MG63 (cell line): ENCODE measurements around the gene CEP20. TPM values are rescaled to one million over a fixed set of nuclear protein-coding genes. Genes with fewer than 3 reads are reported as not detected.

Source experiments
- DNase-seq: peaks from one replicate; pipeline ENCODE4 v3.0.0-alpha.2; 2020
- H3K27me3 ChIP-seq: fragments of 250-450 bp; sonication (Bioruptor Pico); 2 replicates; pipeline ENCODE4 v1.5.1; 2020; ENCODE audit warnings: mild to moderate bottlenecking, moderate library complexity
- H3K36me3 ChIP-seq: fragments of 250-450 bp; sonication (Bioruptor Pico); 2 replicates; pipeline ENCODE4 v1.5.1; 2020; ENCODE audit warnings: mild to moderate bottlenecking, moderate library complexity
- H3K4me3 ChIP-seq: fragments of 250-450 bp; sonication (Bioruptor Pico); 2 replicates; pipeline ENCODE4 v1.5.1; 2020; ENCODE audit warnings: mild to moderate bottlenecking, moderate library complexity
- H3K9me3 ChIP-seq: fragments of 250-450 bp; sonication (Bioruptor Pico); 2 replicates; pipeline ENCODE4 v1.5.1; 2020; ENCODE audit warnings: mild to moderate bottlenecking, moderate library complexity
- total RNA-seq: library from RNA; depleted of rRNA; stranded (reverse); fragments of >200 nt; shearing (Covaris generic); gene quantifications from 2 replicates; pipeline ENCODE4 v1.2.3, GENCODE V29; 2014; ENCODE audit warnings: low replicate concordance

The CEP20 gene
- total RNA-seq, 1 experiment from 2014 or later, result 110 TPM

- no peak overlapping the region for H3K4me3 ChIP-seq
- H3K36me3 ChIP-seq, result peaks cover 65% of the 10 kb centered on the region
- H3K9me3 ChIP-seq, result no peaks in the 10 kb centered on the region
- no peaks in the 10 kb centered on the region for H3K27me3 ChIP-seq
- no peak for DNase-seq
These were observed 11.9 kb downstream of the CEP20 start for GRCh38 chr16:15876503-15876902.

GRCh38 chr16:15874745-15875314, 13.6 kb downstream of the CEP20 start:
- peaks cover 65% of the 10 kb centered on the region for H3K36me3 ChIP-seq
- DNase-seq, result peak; percentile 77

GRCh38 chr16:15873737-15874136, 14.7 kb downstream of the CEP20 start:
- Histone ChIP-seq H3K36me3 (peaks cover 65% of the 10 kb centered on the region), H3K4me3 (no peak overlapping the region), H3K9me3 (no peaks in the 10 kb centered on the region), H3K27me3 (no peaks in the 10 kb centered on the region)
- no peak for DNase-seq

More at GRCh38 chr16:15874745-15875314, 13.6 kb downstream of the CEP20 start:
- H3K27me3 ChIP-seq, result no peaks in the 10 kb centered on the region
- H3K9me3 ChIP-seq, result no peaks in the 10 kb centered on the region
- no peak overlapping the region for H3K4me3 ChIP-seq

- DNase-seq, result peak; percentile 28
- Histone ChIP-seq H3K36me3 (peaks cover 66% of the 10 kb centered on the region), H3K4me3 (no peak overlapping the region), H3K9me3 (no peaks in the 10 kb centered on the region), H3K27me3 (no peaks in the 10 kb centered on the region)
These were observed 15.1 kb downstream of the CEP20 start for GRCh38 chr16:15873301-15873700.

GRCh38 chr16:15870011-15870410, 18.4 kb downstream of the CEP20 start:
- H3K4me3 ChIP-seq, result no peak overlapping the region
- H3K27me3 ChIP-seq, result no peaks in the 10 kb centered on the region
- no peaks in the 10 kb centered on the region for H3K9me3 ChIP-seq
- DNase-seq, result no peak
- H3K36me3 ChIP-seq, result peaks cover 68% of the 10 kb centered on the region

GRCh38 chr16:15866451-15866850, 22.0 kb downstream of the CEP20 start:
- Histone ChIP-seq H3K4me3 (no peak overlapping the region), H3K36me3 (peaks cover 48% of the 10 kb centered on the region), H3K9me3 (no peaks in the 10 kb centered on the region), H3K27me3 (no peaks in the 10 kb centered on the region)
- DNase-seq, result no peak

GRCh38 chr16:15865742-15866141, 22.7 kb downstream of the CEP20 start:
- peak; percentile 58 for DNase-seq
- no peaks in the 10 kb centered on the region for H3K27me3 ChIP-seq
- no peak overlapping the region for H3K4me3 ChIP-seq
- H3K36me3 ChIP-seq, result peaks cover 43% of the 10 kb centered on the region
- no peaks in the 10 kb centered on the region for H3K9me3 ChIP-seq

- no peak for DNase-seq
These were observed 23.5 kb downstream of the CEP20 start for GRCh38 chr16:15864939-15865338.

GRCh38 chr16:15861996-15862395, 26.4 kb downstream of the CEP20 start:
- Histone ChIP-seq H3K4me3 (no peak overlapping the region), H3K36me3 (peaks cover 11% of the 10 kb centered on the region), H3K9me3 (no peaks in the 10 kb centered on the region), H3K27me3 (peaks cover 10% of the 10 kb centered on the region)
- no peak for DNase-seq

More at GRCh38 chr16:15864939-15865338, 23.5 kb downstream of the CEP20 start:
- peaks cover 35% of the 10 kb centered on the region for H3K36me3 ChIP-seq
- H3K9me3 ChIP-seq, result no peaks in the 10 kb centered on the region
- no peak overlapping the region for H3K4me3 ChIP-seq
- no peaks in the 10 kb centered on the region for H3K27me3 ChIP-seq

- no peak for DNase-seq
These were observed 29.3 kb downstream of the CEP20 start for GRCh38 chr16:15858921-15859668.

GRCh38 chr16:15857724-15858560, 30.5 kb downstream of the CEP20 start:
- DNase-seq, result peak; percentile 22
- no peaks in the 10 kb centered on the region for H3K9me3 ChIP-seq
- peak overlapping the region; percentile 28 for H3K4me3 ChIP-seq
- peaks cover 21% of the 10 kb centered on the region for H3K27me3 ChIP-seq
- H3K36me3 ChIP-seq, result no peaks in the 10 kb centered on the region

More at GRCh38 chr16:15858921-15859668, 29.3 kb downstream of the CEP20 start:
- no peaks in the 10 kb centered on the region for H3K36me3 ChIP-seq
- no peak overlapping the region for H3K4me3 ChIP-seq
- H3K27me3 ChIP-seq, result peaks cover 19% of the 10 kb centered on the region
- no peaks in the 10 kb centered on the region for H3K9me3 ChIP-seq

- no peak for DNase-seq
- H3K9me3 ChIP-seq, result no peaks in the 10 kb centered on the region
- peaks cover 21% of the 10 kb centered on the region for H3K27me3 ChIP-seq
- peak within 1 kb of the TSS; percentile 28 for H3K4me3 ChIP-seq
- no peaks in the 10 kb centered on the region for H3K36me3 ChIP-seq
These were observed 31.3 kb downstream of the CEP20 start, which contains the start of gene MYH11 for GRCh38 chr16:15856901-15857698. Gene MYH11, minus strand, starts transcription at chr16:15857028. Its CDS starts 18,776 bp downstream, at chr16:15838252.

- Histone ChIP-seq H3K36me3 (no peaks in the 10 kb centered on the region), H3K4me3 (no peak overlapping the region), H3K27me3 (peaks cover 21% of the 10 kb centered on the region), H3K9me3 (no peaks in the 10 kb centered on the region)
- DNase-seq, result no peak
These were observed 32.2 kb downstream of the CEP20 start for GRCh38 chr16:15856182-15856581.

- Histone ChIP-seq H3K27me3 (peaks cover 21% of the 10 kb centered on the region), H3K36me3 (no peaks in the 10 kb centered on the region), H3K4me3 (no peak overlapping the region), H3K9me3 (no peaks in the 10 kb centered on the region)
- no peak for DNase-seq
These were observed 32.7 kb downstream of the CEP20 start for GRCh38 chr16:15855704-15856003.

- Histone ChIP-seq H3K4me3 (no peak overlapping the region), H3K27me3 (peaks cover 21% of the 10 kb centered on the region), H3K36me3 (no peaks in the 10 kb centered on the region), H3K9me3 (no peaks in the 10 kb centered on the region)
- DNase-seq, result no peak
These were observed 33.3 kb downstream of the CEP20 start for GRCh38 chr16:15854906-15855703.

- Histone ChIP-seq H3K4me3 (no peak overlapping the region), H3K9me3 (no peaks in the 10 kb centered on the region), H3K27me3 (peaks cover 21% of the 10 kb centered on the region), H3K36me3 (no peaks in the 10 kb centered on the region)
- DNase-seq, result no peak
These were observed 34.3 kb downstream of the CEP20 start for GRCh38 chr16:15854061-15854460.
